Stomach (tissue), 4 donors: ENCODE data around the gene PI4KB.

Source experiments
- POLR2A ChIP-seq, 4 donors: fragments of 450-650 bp; IDR thresholded peaks; one replicate each; pipeline ENCODE4 v1.6.1; 2016; ENCODE audit warnings: antibody characterized with exemption in 4 of 4, control low read depth in 2 of 4, mild to moderate bottlenecking in 1 of 4, moderate library complexity in 1 of 4
- TF ChIP-seq, protein P1 (sequence below), 7 experiments: fragments of 450-650 bp in 4 of 7; fragments of 200-600 bp in 3 of 7; sonication (generic) in 3 of 7; IDR thresholded peaks; one replicate each; pipeline ENCODE4 v1.5.1; 2016 to 2019; ENCODE audit warnings: antibody characterized with exemption in 7 of 7, control low read depth in 2 of 7, mild to moderate bottlenecking in 1 of 7

- TF ChIP-seq POLR2A (IDR thresholded peaks at IDR 0.05), result no peak
- TF ChIP-seq, protein P1, sequence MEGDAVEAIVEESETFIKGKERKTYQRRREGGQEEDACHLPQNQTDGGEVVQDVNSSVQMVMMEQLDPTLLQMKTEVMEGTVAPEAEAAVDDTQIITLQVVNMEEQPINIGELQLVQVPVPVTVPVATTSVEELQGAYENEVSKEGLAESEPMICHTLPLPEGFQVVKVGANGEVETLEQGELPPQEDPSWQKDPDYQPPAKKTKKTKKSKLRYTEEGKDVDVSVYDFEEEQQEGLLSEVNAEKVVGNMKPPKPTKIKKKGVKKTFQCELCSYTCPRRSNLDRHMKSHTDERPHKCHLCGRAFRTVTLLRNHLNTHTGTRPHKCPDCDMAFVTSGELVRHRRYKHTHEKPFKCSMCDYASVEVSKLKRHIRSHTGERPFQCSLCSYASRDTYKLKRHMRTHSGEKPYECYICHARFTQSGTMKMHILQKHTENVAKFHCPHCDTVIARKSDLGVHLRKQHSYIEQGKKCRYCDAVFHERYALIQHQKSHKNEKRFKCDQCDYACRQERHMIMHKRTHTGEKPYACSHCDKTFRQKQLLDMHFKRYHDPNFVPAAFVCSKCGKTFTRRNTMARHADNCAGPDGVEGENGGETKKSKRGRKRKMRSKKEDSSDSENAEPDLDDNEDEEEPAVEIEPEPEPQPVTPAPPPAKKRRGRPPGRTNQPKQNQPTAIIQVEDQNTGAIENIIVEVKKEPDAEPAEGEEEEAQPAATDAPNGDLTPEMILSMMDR (IDR thresholded peaks at IDR 0.05), result no peak
Observed at GRCh38 chr1:151286619-151287340, 40.4 kb downstream of the PI4KB start.
